CD1c-positive myeloid dendritic cell (primary cell): Measurements from ENCODE around the gene CFDP1.

Source experiments
- DNase-seq: peaks from one replicate; pipeline ENCODE4 v3.0.0-alpha.2; 2016; ENCODE audit errors: extremely low spot score

CFDP1 gene

DNA sequence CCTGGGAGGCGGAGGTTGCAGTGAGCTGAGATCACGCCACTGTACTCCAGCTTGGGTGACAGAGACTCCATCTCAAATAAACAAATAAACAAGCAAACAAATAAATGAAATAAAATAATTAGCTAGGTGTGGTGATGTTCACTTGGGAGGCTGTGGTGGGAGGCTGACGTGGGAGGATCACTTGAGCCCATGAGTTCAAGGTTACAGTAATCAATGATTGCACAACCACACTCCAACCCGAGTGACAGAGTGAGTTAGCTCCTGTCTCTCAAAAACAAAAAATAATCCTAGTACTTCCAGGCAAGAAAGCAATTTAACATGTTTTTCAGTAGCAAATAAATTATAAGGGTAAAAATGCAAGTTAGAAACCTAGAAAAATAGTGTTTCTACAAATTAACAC is 26.4 kb downstream of the CFDP1 start:
- DNase-seq, result no peak

DNA sequence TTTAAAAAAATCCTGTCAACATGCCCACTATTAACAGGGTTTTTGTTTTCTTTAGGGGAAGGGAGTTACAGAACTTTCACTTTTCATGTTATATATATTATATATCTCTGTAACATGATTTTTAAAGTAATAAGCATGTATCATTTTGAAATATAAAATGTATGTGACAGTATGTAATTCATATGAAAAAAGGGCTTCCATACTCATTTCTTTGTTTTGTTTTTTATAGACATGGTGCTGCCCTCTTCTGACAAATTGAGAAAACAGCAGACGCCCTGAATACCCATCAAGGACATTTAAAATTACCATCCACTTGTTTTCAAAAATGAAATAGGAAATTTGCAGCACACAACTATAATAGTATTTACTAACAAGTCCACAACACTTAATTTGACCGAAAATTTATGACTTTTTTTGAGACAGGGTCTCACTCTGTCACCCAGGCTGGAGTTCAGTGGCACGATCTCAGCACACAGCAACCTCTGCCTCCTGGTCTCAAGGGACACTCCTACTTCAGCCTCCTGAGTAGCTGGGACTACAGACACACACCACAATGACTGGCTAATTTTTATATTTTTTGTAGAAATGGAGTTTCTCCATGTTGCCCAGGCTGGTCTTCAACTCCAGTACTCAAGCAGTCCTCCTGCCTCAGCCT is 30.4 kb downstream of the CFDP1 start:
- peak; percentile 43 for DNase-seq

DNA sequence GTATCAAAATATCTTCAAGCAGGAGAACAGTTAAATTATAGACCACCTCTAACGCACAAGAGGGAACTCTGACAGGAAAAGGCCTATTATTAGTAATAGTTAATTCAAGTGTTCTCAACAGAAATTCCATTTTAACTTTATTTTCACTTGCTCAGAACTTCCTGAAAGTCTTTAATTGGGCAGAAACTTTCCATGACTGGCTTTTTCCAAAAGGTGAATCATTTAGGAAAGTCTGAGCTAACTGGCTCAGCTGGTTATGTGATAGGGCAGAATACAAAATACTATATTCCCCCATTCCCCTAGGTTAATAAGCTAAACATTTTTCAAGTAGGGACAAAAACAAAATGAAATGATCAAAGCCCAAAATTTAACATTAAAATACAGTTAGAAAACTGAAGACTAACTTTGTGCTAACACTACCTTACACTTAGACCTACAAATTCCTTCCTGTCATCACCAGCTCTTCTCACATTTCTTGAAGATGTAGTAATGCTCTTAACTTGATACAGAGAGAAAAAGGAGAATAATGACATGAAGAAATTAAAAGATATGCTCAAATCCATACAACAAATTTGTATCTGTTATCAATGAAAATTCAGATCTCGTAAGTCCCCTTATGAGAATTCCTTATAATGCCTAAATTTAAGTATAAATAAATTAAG is 31.0 kb downstream of the CFDP1 start:
- DNase-seq, result no peak

DNA sequence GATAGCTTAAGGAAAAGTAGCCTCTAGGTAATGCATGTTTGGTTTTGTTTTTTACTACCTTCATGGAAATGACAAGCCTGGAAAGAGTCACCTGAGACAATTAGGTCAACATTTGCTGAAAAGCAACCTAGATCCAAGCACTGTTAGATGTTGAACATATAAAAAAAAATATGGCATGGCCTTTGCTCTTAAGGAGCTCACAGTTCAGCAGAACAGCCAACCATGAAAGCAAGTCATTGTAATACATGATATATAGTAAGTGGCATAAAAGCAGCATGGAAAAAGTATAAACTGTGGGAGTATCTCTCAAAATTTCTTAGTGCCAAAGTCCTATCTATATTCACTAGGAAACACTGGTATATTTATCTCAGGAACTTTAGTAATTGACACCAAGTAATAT is 31.6 kb downstream of the CFDP1 start:
- no peak for DNase-seq

DNA sequence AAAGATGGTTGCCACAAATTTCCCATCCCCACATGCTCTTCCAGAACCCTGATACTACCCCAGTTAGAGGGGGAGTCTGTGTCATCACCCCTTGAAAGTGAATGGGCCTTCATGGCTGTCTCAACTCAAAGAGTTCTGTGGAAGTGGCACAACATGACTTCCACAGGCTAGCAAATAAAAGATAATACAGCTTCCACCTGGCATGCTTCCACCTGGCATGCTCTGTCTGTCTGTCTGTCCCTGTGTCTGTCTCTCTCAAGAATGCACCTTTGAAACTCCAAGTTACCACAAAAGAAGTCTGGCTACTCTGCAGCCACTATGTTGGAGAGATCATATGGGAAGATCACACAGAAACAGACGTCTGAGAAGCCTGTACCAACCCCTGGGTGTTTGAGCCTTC is 35.0 kb downstream of the CFDP1 start:
- no peak for DNase-seq

DNA sequence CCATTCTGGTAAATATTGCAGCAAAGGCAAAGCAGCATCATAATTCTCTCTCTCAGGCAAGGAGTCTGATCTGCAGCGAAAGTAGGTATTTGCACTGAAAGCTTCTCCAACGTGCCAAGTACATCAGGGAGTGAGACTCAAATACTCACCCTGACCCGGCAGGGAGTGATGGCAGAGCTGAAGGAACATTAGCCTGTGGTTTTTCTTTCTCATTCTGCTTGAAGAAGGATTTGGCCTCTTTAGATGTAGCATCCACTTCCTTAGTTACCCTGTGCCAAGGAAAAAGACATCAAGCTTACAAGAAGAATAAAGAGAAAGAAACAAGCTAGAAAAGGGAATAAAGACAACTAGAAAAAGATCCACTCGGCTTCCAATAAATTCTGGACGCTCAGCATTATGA is 38.4 kb downstream of the CFDP1 start:
- no peak for DNase-seq

DNA sequence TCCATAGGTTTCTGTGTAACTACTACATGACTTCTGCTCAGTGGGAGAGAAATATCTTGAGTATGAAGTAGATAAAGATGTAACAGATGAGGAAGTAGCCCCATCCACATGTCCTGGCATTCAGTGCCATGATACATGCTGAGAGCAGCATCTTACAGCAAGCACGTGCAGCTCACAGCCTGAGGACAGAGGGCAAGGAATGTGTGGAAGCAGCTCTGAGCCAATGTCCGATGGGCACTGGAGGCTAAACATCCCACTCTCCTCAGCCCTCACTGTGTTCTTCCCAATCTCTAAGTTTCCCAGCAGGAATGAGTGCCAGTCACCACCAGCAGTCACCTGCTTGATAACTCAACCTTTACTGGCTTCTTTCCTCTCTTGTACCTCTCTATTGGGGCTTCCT is 40.4 kb downstream of the CFDP1 start:
- no peak for DNase-seq

DNA sequence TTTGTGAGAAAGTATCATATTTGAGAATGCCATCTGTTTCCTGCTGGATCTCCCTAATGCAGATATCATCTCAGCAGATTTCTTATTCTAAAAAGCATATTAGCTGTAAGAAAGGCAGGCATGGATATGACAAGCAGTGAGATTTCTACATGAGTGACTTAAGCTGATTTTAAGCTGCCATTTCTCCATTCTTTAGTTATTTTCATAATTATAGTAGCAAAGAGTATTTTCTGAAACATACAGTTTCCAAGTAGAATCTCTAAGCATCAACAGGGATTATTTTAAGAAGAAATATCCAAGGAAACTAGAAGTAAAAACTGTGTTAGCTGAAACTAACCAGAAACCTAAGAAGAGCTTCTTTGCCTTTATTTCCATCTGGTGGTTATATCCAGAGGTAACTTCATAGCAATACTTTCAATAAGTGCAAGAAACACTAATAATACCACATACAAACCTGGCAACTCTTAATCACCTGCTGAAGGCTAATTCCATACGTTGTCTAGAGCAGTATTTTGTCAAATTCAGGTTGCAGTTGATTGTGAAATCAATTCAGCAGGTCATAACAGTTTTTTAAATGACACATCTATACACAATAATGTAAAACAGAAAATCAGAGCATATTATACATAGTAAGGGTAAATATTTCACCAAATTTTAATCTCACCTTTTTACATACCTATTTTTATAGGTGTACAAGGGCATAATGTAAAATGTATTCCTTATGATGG is 42.2 kb downstream of the CFDP1 start:
- DNase-seq, result no peak

DNA sequence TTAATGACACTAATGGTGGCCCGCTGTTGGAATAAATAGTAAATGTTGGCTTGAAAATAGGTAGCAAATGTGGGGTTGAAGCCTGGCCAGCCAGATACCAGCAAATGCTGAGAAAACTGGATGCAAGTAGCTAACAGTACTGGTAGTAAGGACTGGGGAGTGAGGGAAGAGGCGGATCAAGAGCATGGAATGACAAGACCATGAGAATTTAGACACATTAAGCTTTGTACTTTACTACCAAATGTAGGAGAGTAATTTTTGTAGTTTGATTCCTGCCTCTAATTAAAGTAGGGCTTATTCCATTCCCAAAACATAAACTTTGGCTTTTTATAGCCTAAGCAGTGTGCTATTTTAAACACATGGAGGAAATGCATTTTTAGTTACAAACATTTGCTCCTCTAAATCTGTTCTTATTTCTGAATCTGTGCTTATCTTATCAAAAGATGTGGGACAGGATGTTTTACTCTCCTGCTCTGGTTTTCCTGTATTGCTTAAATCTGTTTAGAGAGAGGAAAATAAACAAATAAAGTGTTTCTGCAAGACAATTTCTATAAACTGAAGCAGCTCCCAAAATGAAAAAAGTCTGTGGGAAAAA is 44.1 kb downstream of the CFDP1 start:
- DNase-seq, result no peak

DNA sequence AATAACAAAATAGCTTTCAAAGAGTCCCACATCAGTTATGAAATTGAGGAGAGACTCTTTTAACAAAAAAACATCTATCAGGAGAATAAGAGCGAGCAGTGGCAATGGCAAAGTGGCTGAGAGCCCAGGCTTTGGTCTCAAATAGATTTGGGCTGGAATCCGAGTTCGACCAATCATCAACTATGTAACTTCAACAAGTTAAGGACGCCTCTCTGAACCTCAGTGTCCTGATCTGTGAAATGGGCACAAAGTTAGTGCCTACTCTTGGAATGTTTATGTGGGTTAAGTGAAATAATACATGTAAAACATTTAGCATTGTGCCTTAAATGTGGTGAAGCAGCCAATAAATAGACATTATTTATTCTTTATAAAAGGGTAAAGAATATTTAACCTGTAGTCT is 45.4 kb downstream of the CFDP1 start:
- no peak for DNase-seq

DNA sequence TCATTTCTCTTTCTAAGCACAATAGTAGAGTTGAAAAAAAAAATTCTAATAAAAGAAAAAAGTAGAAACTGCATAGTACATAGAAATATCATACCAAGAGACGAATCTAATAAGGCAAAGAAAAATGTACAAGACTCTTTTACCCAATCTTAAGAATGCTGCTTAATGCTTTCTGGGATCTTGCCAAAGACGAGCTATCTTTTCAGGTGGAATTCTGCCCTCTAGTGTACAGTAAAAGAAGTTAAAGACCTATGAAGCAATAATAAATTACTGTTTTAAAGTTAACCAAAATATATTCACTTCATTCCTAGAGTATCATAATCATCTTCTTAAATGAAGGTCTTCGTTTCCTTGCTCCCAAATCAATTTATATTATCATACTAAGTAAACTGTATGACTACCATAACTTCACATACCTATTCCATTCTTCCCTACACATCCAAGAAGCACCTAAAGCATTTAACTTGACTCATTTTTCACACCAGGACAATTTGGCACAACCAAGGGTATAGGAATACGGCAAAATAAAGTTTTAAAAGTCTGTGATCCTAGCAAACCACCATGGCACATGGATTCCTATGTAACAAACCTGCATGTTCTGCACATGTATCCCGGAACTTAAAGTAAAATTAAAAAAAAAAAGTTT is 47.7 kb downstream of the CFDP1 start:
- DNase-seq, result peak; percentile 86

DNA sequence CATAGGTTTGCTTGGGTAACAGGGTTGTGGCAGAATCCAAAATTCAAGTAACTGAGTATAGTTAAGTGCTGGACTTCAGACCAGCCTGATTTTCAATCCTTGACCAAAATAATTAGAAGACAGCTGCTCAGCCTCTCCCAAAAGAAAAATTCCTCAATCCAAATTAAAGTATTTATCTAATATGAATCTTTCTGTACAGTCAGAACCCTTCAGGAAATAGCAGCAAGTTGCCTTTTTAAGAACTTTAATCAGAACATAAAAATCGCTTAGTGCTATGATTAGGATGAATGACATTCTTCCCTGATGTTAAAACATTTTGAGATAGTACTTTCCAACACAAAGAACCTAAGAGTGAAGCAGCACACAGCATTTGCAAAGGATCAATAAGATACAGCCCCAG is 50.2 kb downstream of the CFDP1 start:
- DNase-seq, result no peak

DNA sequence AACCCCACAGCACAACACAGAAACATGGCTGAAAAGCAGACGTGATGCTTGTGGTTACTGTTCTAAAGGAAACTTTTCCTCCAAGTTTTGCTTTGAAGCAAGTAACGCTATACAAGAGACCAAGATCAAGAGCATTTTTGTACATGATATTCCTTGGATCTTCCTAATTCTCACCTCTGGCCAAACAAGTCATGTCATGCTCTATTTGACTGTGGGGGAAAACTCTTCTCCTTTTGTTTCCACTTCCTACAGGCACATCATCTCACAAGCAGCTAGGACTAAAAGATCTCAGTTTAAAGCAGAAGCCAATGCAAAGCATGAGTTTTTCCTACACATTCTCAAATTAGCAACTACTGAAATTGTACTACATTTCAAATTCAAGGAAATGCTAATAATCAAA is 50.7 kb downstream of the CFDP1 start:
- peak; percentile 8 for DNase-seq

DNA sequence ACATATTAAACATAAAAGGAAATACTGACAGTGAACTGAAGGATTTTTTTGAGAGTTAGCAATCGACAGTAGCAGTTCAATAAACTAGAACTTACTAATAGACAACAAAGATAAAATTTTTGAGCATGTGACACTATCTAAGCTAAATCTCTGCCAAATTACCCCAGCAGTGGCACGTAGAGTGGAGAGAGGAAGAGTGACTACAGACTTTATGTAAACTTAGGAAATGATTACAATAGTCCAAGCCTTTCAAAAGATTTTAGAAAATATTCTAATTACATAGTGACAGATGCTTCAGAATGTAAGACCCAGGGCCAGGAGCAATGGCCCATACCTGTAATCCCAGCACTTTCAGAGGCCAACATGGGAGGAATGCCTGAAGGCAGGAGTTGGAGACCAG is 52.4 kb downstream of the CFDP1 start:
- DNase-seq, result peak; percentile 39

DNA sequence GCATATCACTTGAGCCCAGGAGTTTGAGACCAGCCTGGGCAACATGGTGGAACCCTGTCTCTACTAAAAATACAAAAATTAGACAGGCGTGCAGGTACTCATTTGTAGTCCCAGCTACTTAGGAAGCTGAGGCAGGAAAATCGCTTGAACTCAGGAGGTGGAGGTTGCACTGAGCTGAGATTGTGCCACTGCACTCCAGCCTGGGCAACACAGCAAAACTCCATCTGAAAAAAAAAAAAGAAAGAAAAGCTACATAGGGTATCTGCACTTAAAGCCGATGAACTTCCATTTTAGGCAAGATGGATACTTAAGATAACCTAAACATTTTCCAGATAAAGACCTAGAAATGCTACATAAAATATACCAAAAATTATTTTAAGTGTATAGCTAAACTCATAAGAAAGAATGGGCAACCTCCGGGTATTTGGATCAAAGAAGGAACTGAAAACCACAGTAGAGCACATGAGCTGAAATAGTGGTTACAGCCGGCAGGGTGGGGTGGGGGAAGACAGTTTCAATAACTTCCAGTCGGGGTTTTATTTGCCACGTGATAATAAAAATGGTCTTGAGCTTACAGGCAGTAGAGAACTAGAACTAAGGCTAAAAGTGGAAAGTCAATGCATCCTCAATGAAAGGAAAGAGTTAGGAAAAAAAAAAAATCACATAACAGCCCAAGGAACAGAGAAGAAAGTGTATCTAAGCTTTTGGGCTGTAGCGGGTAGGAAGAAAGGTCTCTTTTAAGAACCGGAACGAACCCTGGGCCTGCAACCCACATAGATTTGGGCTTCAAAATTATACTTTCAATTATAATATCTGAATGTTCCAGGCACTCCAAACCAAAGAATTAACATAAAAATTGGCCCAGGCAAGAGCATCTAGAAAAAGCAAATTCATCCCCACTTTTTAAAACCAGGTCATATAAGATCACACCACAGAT is 53.1 kb downstream of the CFDP1 start:
- DNase-seq, result peak; percentile 89

DNA sequence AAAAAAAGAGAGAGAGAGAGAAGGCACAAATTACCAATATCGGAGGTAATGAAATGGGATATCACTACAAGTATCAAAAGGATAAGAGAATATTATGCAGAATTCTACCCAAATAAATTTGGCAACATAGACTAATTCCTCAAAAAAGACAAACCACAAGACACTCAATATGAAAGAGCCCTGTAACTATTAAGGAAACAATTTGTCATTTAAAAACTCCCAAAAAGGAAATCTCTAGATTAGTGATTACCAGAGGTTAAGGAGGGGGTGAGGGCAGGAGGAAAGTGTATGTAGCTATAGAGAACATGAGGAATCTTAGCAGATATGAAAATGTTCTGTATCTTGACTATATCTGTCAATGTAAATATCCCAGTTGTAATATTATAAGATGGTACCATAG is 54.0 kb downstream of the CFDP1 start:
- DNase-seq, result peak; percentile 84

DNA sequence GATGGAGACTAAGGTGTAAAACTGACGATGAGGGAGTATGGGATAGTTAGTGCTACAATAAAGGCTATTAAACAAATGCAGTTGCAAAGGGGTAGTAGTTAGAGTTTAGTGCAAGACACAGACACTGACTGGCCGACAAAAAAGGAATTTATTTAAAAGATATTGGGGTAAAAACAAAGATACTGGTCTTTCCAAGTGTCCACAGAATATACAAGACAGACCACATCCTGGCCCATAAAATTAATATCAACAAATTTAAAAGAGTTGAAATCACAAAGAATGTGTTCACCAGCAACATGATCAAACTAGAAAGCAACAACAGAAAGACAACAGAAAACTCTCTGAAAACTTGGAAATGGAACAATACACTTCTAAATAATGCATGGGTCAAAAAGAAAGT is 54.7 kb downstream of the CFDP1 start:
- no peak for DNase-seq

DNA sequence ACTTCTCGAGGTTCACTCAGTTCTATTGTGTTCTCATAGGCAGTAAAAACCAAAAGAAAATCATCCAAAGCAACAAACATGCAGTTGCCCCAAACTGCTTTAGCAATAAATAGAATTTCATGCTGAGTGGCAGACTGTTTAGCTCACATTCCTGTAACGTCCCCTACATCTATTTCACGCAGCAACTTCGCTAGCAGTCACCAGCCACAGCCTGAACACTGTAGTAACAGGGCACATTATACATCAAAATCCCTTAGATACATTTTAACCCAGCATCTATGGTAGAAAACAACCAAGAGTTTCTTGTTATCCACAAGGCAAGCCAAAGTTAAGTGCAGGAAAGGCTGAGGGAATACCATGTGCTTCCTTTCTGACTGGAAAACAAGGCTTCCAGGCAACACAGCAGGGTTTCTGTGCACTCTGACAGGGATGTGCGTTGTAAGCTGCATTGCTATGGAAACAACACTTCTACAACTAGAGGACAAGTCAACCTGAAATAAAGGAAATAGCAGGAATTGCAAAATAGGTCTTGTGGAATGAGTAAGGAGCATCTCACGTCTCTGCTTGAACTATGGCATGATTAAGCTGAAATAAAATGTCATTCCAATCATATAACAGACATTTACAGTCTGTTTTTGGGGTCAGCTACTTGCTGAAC is 55.4 kb downstream of the CFDP1 start:
- DNase-seq, result peak; percentile 93

DNA sequence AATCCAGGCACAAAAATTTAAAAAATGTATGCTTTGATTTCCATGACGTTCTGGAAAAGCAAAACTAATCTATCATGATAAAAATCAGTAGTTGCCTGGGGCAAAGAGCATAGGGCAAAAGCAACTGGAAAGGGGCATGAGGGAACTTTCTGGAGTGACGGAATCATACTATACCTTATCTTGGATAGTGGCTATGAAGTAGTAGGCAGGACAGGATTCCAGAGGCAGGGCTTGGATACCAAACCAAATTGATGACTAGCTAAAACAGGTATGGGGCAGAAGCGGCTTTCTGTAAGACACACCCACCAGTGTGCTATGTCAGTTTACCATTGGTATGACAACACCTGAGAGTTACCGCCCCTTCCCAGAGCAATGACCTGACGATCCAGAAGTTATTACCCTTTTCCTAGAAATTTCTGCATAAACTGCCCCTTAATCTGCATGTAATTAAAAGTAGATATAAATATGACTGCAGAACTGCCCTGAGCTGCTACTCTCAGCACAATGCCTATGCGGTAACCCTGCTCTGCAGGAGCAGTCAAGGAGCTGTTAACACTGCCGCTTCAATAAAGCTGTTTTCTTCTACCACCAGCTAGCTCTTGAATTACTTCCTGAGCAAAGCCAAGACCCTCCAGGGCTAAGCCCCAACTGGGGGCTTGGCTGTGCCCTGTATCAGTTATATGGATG is 56.7 kb downstream of the CFDP1 start:
- DNase-seq, result no peak

DNA sequence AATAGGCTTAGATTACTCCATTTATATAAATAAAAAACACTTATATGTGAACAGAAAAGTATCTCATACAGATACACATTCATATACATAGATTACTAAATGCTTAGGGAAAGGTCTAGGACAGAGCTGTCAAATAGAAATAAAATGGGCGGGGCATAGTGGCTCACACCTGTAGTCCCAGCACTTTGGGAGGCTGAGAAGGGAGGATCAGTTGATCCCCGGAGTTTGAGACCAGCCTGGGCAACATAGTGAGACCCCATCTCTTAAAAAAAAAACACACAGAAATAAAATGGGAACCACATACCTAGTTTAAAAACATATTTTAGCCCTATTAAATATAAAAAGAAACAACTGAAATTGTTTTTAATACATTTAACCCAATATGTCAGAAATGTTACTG is 58.9 kb downstream of the CFDP1 start:
- no peak for DNase-seq
